Testis (tissue), 2 donors: Measurements from ENCODE around the gene TMED6.

Experiments
- CTCF ChIP-seq, 3 experiments: fragments of 450-650 bp in 2 of 3; fragments of 200-600 bp in 1 of 3; sonication (generic) in 1 of 3; IDR thresholded peaks; one replicate each; pipeline ENCODE4 v1.5.1; 2016 to 2019; ENCODE audit warnings: antibody characterized with exemption in 3 of 3, mild to moderate bottlenecking in 2 of 3, moderate library complexity in 1 of 3
- POLR2A ChIP-seq: fragments of 450-650 bp; IDR thresholded peaks from one replicate; pipeline ENCODE4 v1.6.1; 2017; ENCODE audit warnings: antibody characterized with exemption, mild to moderate bottlenecking, moderate library complexity

- TF ChIP-seq POLR2A, result no peak
- no peak for TF ChIP-seq CTCF (IDR thresholded peaks at IDR 0.05)
These were observed 31.5 kb downstream of the TMED6 start for GRCh38 chr16:69319826-69320739.
